HEK293T (cell line): ENCODE measurements around the gene RAD18.

Experiments used
- CTCF ChIA-PET: fragments of 350-600 bp; formaldehyde crosslinking; extraction: SDS; loops from one replicate; lab custom pipeline; 2021; ENCODE audit warnings: antibody characterized with exemption, inconsistent platforms; lab: Yijun Ruan, JAX
- POLR2A ChIA-PET: fragments of 350-600 bp; formaldehyde crosslinking; extraction: SDS; loops from one replicate; lab custom pipeline; 2020; ENCODE audit warnings: antibody characterized with exemption, inconsistent platforms; lab: Yijun Ruan, JAX
- DNase-seq: peaks from one replicate; pipeline ENCODE4 v3.0.0; 2012; ENCODE audit warnings: mixed read lengths; ENCODE audit errors: extremely low spot score
- ARNT ChIP-seq: fragments of 450-650 bp; IDR thresholded peaks from 2 replicates; pipeline ENCODE4 v1.6.1; 2017; ENCODE audit warnings: mild to moderate bottlenecking
- BHLHE40 ChIP-seq: fragments of 450-650 bp; IDR thresholded peaks from 2 replicates; pipeline ENCODE4 v1.6.1; 2016; ENCODE audit warnings: mild to moderate bottlenecking, moderate library complexity, borderline replicate concordance
- CTBP1 ChIP-seq: fragments of 450-650 bp; IDR thresholded peaks from 2 replicates; pipeline ENCODE4 v1.6.1; 2016; ENCODE audit warnings: borderline replicate concordance
- ELF4 ChIP-seq: fragments of 450-650 bp; IDR thresholded peaks from 2 replicates; pipeline ENCODE4 v1.6.1; 2017; ENCODE audit warnings: antibody characterized with exemption
- FOXA1 ChIP-seq: fragments of 450-650 bp; IDR thresholded peaks from 2 replicates; pipeline ENCODE4 v1.6.1; 2016; ENCODE audit warnings: mild to moderate bottlenecking
- FOXK2 ChIP-seq: fragments of 450-650 bp; IDR thresholded peaks from 2 replicates; pipeline ENCODE4 v1.6.1; 2016; ENCODE audit warnings: mild to moderate bottlenecking
- FOXM1 ChIP-seq: fragments of 450-650 bp; IDR thresholded peaks from 2 replicates; pipeline ENCODE4 v1.6.1; 2017; ENCODE audit warnings: mild to moderate bottlenecking, borderline replicate concordance
- HDGF ChIP-seq: fragments of 450-650 bp; IDR thresholded peaks from 2 replicates; pipeline ENCODE4 v1.6.1; 2017; ENCODE audit warnings: antibody characterized with exemption, borderline replicate concordance
- L3MBTL2 ChIP-seq: fragments of 450-650 bp; conservative IDR thresholded peaks from 2 replicates; pipeline ENCODE4 v1.6.1; 2016; ENCODE audit warnings: mild to moderate bottlenecking
- LEF1 ChIP-seq: fragments of 450-650 bp; IDR thresholded peaks from 2 replicates; pipeline ENCODE4 v1.6.1; 2017; ENCODE audit warnings: mild to moderate bottlenecking, borderline replicate concordance
- NFRKB ChIP-seq: fragments of 450-650 bp; IDR thresholded peaks from 2 replicates; pipeline ENCODE4 v1.6.1; 2016; ENCODE audit warnings: mild to moderate bottlenecking, moderate library complexity
- PKNOX1 ChIP-seq: fragments of 450-650 bp; IDR thresholded peaks from 2 replicates; pipeline ENCODE4 v1.6.1; 2016
- SP1 ChIP-seq: fragments of 450-650 bp; IDR thresholded peaks from 2 replicates; pipeline ENCODE4 v1.6.1; 2017
- SUZ12 ChIP-seq: fragments of 450-650 bp; IDR thresholded peaks from 2 replicates; pipeline ENCODE4 v1.6.1; 2016; ENCODE audit warnings: mild to moderate bottlenecking
- TARDBP ChIP-seq: fragments of 450-650 bp; IDR thresholded peaks from 2 replicates; pipeline ENCODE4 v1.6.1; 2016
- ZNF384 ChIP-seq: fragments of 450-650 bp; IDR thresholded peaks from 2 replicates; pipeline ENCODE4 v1.6.1; 2016

Gene RAD18

GRCh38 chr3:8987645-8988383 is 24.5 kb upstream of the RAD18 start:
- DNase-seq: peak; percentile 76
- TF ChIP-seq HDGF (no peak), BHLHE40 (no peak), L3MBTL2 (0 out of 2 replicates have a peak, but pooled peaks have one; percentile 25), SUZ12 (no peak)
- CTCF ChIA-PET: interaction anchor here (0.5 to 3.1 kb wide), 21 partner anchors 9 to 400 kb away, joined by 3 to 20 read pairs (median 3); no protein-coding TSS in a partner anchor
- POLR2A ChIA-PET: interaction anchor here (1.1 to 1.3 kb wide), 2 partner anchors 106 to 262 kb away, joined by 3 read pairs; partner anchors contain the start of gene SRGAP3

GRCh38 chr3:8987226-8987625 is 24.0 kb upstream of the RAD18 start:
- DNase-seq: no peak
- POLR2A ChIA-PET: interaction anchor here (1.1 kb wide), 1 partner anchor 262 kb away, joined by 3 read pairs; the partner anchor contains the start of gene SRGAP3
- CTCF ChIA-PET: interaction anchor here (0.5 to 3.1 kb wide), 14 partner anchors 9 to 316 kb away, joined by 3 to 20 read pairs (median 4); no protein-coding TSS in a partner anchor
- TF ChIP-seq FOXA1 (no peak), BHLHE40 (no peak), CTBP1 (no peak), HDGF (no peak), ELF4 (no peak), NFRKB (no peak), L3MBTL2 (no peak), FOXK2 (no peak), TARDBP (no peak), FOXM1 (no peak), SP1 (no peak), ARNT (no peak), PKNOX1 (no peak), ZNF384 (no peak)

- TF ChIP-seq L3MBTL2: no peak
- no peak for TF ChIP-seq FOXK2
- no peak for TF ChIP-seq SUZ12
- CTCF ChIA-PET: interaction anchor here (1.4 to 3.1 kb wide), 2 partner anchors 9 to 316 kb away, joined by 4 to 20 read pairs; no protein-coding TSS in a partner anchor
- POLR2A ChIA-PET: no interaction called here
- no peak for DNase-seq
Observed at GRCh38 chr3:8986741-8987140, 23.5 kb upstream of the RAD18 start.

- TF ChIP-seq CTBP1 (no peak), FOXK2 (no peak), SUZ12 (no peak), BHLHE40 (no peak)
- CTCF ChIA-PET: no interaction called here
- POLR2A ChIA-PET: no interaction called here
- no peak for DNase-seq
Observed at GRCh38 chr3:8985876-8986275, 22.6 kb upstream of the RAD18 start.

GRCh38 chr3:8985411-8985831 is 22.1 kb upstream of the RAD18 start:
- ChIA-PET CTCF (no interaction called here), POLR2A (no interaction called here)
- no peak for DNase-seq
- TF ChIP-seq TARDBP (no peak), PKNOX1 (no peak), FOXA1 (no peak), FOXK2 (no peak), ELF4 (no peak), ARNT (no peak), LEF1 (no peak), FOXM1 (no peak), SUZ12 (no peak), BHLHE40 (no peak), SP1 (no peak), ZNF384 (no peak)

- TF ChIP-seq SUZ12 (no peak), NFRKB (no peak), SP1 (no peak), TARDBP (no peak), ELF4 (no peak), FOXM1 (no peak), FOXA1 (no peak)
- DNase-seq: no peak
- POLR2A ChIA-PET: no interaction called here
- CTCF ChIA-PET: no interaction called here
Observed at GRCh38 chr3:8984526-8984925, 21.3 kb upstream of the RAD18 start.

- no peak for DNase-seq
- POLR2A ChIA-PET: no interaction called here
- no peak for TF ChIP-seq PKNOX1
- no peak for TF ChIP-seq ELF4
- CTCF ChIA-PET: no interaction called here
Observed at GRCh38 chr3:8984081-8984480, 20.8 kb upstream of the RAD18 start.
